KOPT-K1 (cell line): ENCODE results near the gene CYBA.

ENCODE experiments used
- H3K27ac ChIP-seq: fragments of 200-600 bp; sonication (generic); 2 replicates; pipeline ENCODE4 v1.5.1; 2016; ENCODE audit warnings: antibody characterized with exemption, mild to moderate bottlenecking, low read depth, low read length; ENCODE audit not compliant: poor library complexity, severe bottlenecking
- H3K36me3 ChIP-seq: fragments of 200-600 bp; sonication (generic); 2 replicates; pipeline ENCODE4 v1.5.1; 2017; ENCODE audit warnings: antibody characterized with exemption, mild to moderate bottlenecking, low read length, moderate library complexity; ENCODE audit not compliant: insufficient read depth
- H3K9me3 ChIP-seq: fragments of 200-600 bp; sonication (generic); 2 replicates; pipeline ENCODE4 v1.5.1; 2017; ENCODE audit warnings: antibody characterized with exemption, low read length, mild to moderate bottlenecking; ENCODE audit not compliant: insufficient read depth, poor library complexity, severe bottlenecking

CYBA gene

DNA sequence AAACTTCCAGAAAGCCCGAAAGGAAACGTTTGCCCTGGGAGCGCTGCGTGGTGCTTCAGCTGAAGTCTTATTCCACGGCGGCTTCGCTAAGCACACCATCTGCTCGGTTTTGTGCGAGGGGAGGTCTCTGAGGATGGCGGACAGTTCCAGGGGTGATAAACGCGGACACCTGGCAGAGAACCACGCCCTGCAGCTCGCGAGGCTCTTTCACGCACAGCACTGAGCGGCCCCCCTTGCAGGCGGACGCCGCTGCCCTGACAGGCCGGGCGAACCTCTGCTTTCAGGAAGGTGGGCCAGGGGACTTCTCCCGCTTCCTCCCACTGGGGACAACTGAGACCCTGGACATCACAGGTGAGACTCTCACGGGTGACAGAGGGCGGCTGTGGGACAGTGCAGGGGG lies 8.3 kb upstream of the CYBA start:
- peaks cover 56% of the 10 kb centered on the region for H3K36me3 ChIP-seq
- no peak overlapping the region for H3K27ac ChIP-seq
- H3K9me3 ChIP-seq: no peaks in the 10 kb centered on the region

GRCh38 chr16:88658714-88659113 lies 7.9 kb upstream of the CYBA start:
- no peaks in the 10 kb centered on the region for H3K9me3 ChIP-seq
- peaks cover 61% of the 10 kb centered on the region for H3K36me3 ChIP-seq
- H3K27ac ChIP-seq: no peak overlapping the region

GRCh38 chr16:88657371-88657770 lies 6.5 kb upstream of the CYBA start:
- H3K36me3 ChIP-seq: peaks cover 74% of the 10 kb centered on the region
- no peak overlapping the region for H3K27ac ChIP-seq
- no peaks in the 10 kb centered on the region for H3K9me3 ChIP-seq

- H3K9me3 ChIP-seq: no peaks in the 10 kb centered on the region
- no peak overlapping the region for H3K27ac ChIP-seq
- H3K36me3 ChIP-seq: peaks cover 80% of the 10 kb centered on the region
These were observed 5.6 kb upstream of the CYBA start for GRCh38 chr16:88656291-88656980.

- no peaks in the 10 kb centered on the region for H3K9me3 ChIP-seq
- peaks cover 80% of the 10 kb centered on the region for H3K36me3 ChIP-seq
- H3K27ac ChIP-seq: no peak overlapping the region
These were observed 5.0 kb upstream of the CYBA start for GRCh38 chr16:88655733-88656281.

DNA sequence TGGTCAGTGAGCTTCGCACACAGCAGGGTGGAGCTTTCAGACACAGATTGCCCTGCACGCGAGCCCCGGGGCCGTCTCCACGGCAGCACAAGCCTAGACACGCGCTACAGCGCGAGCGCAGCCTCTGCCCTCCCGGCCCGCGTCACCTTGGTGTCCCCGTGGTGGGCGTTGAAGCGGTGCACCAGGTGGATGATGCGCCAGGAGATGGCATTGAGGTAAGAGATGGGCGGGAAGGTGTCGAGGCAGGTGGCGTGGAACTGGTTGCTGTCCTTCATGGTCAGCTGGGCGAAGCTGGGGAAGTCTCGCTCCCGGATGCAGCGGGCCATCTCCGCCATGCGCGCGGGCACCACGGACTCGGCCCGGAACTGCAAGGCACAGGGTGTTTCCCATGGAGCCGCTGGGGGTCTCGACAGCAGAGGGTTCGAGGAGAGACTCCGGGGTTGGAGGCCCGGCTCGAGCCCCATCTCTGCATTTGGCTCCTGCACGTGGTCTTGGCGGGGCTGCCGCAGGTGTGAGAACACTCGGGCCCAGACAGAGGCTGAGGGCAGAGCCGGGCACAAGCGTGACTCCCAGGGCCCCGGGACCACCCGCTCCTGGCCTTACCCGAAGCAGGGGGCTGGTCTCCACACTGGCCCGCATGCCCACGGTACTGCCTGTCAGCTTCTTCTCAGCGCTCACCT lies 4.3 kb upstream of the CYBA start:
- Histone ChIP-seq H3K27ac (no peak overlapping the region), H3K9me3 (no peaks in the 10 kb centered on the region), H3K36me3 (peaks cover 80% of the 10 kb centered on the region)

- Histone ChIP-seq H3K27ac (no peak overlapping the region), H3K9me3 (no peaks in the 10 kb centered on the region), H3K36me3 (peaks cover 76% of the 10 kb centered on the region)
These were observed 3.7 kb upstream of the CYBA start for GRCh38 chr16:88654363-88655052.

DNA sequence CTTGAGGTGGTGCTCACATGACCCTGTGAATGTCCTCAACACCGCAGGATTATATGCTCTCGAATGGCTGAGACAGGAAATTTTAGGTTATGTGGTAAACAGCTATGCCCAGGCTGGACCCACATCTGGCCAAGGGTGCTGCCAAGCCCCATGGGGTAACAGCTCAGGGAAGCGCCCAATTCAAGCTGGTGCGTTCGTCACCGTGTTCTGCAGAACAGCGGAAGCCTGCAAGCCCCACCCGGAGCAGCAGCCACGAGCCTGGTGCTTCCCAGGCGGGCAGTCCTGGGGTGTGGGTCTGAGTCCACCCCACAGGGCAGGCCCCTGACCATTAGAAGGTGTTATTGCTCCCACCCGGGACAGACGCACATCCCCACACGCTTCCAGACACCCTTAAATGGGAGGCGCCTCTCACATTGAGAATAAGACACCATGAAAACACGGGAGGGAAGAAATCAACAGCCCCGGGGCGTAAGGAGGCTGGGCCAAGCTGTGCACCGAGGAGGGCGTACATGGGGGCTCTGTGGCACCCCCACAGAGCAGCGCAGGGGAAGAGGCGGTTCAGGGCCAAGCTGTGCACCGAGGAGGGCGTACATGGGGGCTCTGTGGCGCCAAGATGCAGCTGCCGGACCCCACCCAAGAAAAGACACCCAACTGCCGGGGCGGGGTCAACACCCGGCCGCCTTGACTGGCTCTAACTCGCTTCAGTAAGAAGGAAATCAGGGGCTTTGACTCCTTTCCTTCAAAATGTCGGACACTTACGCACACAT lies 2.9 kb upstream of the CYBA start:
- H3K36me3 ChIP-seq: peaks cover 74% of the 10 kb centered on the region
- H3K27ac ChIP-seq: no peak overlapping the region
- H3K9me3 ChIP-seq: no peaks in the 10 kb centered on the region

GRCh38 chr16:88653101-88653500 lies 2.2 kb upstream of the CYBA start:
- H3K27ac ChIP-seq: no peak overlapping the region
- peaks cover 69% of the 10 kb centered on the region for H3K36me3 ChIP-seq
- H3K9me3 ChIP-seq: no peaks in the 10 kb centered on the region

DNA sequence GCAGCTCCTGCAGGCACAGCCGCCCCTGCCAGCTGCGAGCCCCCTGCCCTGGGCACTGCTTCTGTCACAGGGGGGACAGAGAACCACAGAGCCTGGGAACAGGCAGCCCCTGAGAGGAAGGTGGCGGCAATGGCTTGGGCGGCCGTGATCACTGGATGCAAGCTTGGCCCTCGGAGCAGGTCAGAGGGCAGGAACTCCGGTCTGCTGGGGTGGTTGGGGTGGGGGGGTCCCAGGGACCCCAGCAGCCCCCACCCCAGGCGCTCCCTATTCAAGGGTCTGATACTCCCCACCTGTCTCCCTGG lies 1.9 kb upstream of the CYBA start:
- Histone ChIP-seq H3K27ac (no peak overlapping the region), H3K36me3 (peaks cover 65% of the 10 kb centered on the region), H3K9me3 (no peaks in the 10 kb centered on the region)

GRCh38 chr16:88651989-88652761 lies 1.3 kb upstream of the CYBA start:
- peaks cover 59% of the 10 kb centered on the region for H3K36me3 ChIP-seq
- no peaks in the 10 kb centered on the region for H3K9me3 ChIP-seq
- H3K27ac ChIP-seq: no peak overlapping the region

DNA sequence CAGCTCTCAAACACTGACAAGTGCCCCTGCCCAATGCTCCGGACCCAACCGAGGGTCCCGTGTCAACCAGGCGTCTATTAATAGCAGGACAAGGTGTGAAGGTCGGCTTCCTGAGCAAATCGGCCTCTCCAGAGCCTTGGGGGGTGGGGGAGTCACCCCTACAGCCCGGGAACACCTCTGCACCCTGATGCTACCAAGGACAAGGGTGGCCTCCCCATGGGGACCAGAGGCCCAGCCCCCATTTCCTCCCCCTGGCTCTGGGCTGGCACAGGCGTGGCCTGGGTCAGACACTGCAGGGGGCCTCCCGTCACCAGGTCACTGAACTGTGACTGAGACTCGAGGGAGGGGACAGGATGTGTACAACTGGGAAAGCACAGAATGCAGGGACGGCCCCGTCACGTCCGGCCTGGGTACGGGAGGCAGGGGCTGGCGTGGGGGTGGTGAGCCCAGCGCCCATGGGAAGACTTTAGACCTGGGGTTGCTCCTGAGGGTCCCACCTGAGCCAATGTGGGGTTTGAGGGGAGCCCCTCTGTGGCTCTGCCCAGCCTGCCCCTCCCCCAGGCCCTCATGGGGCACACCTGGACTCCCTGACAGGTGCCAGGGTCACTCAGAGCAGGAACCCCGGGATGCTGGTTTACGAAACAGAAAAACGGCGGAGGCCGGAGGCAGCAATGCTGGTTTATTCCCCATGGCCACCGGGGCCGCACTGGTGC lies 579 bp upstream of the CYBA start:
- Histone ChIP-seq H3K27ac (peak overlapping the region; percentile 82), H3K36me3 (peaks cover 58% of the 10 kb centered on the region), H3K9me3 (no peaks in the 10 kb centered on the region)

- Histone ChIP-seq H3K36me3 (peaks cover 59% of the 10 kb centered on the region), H3K27ac (peak overlapping the region; percentile 82), H3K9me3 (no peaks in the 10 kb centered on the region)
These were observed 717 bp downstream of the CYBA start for GRCh38 chr16:88649924-88650748.
